Hematopoietic multipotent progenitor cell treated with erythropoietin and hydrocortisone succinate and interleukin-3 and kit ligand, for 6 days (in vitro differentiated cells): ENCODE measurements around the gene NCCRP1.

Experiments
- DNase-seq: peaks from one replicate; pipeline ENCODE4 v3.0.0-alpha.2; 2015

Gene NCCRP1, protein sequence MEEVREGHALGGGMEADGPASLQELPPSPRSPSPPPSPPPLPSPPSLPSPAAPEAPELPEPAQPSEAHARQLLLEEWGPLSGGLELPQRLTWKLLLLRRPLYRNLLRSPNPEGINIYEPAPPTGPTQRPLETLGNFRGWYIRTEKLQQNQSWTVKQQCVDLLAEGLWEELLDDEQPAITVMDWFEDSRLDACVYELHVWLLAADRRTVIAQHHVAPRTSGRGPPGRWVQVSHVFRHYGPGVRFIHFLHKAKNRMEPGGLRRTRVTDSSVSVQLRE

DNA sequence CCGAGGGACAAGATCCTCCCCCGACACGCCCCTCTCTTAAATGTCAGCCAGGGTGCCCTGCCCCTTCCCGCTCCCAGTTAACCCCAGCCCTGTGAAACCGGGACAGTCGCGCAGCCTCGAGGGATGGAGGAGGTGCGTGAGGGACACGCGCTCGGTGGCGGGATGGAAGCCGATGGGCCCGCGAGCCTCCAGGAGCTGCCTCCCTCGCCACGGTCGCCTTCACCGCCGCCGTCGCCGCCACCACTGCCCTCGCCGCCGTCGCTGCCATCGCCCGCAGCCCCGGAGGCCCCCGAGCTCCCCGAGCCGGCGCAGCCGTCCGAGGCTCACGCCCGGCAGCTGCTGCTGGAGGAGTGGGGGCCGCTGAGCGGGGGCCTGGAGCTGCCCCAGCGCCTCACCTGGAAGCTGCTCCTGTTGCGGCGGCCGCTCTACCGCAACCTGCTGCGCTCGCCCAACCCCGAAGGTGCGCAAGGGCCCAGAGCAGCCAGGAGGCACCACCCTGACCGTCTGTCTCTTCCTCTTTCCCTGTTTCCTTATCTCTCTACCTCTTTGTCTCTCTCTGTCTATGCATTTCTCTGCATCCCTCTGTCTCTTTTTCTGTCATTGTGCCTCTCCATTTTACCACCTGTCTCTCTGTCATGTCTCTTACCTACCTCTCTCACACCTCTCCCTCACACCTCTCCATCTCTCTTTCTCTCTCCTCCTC lies at the start of gene NCCRP1:
Gene NCCRP1 (plus strand): TSS at position 105 of the 703 bp plus-strand sequence. CDS start 19 bp downstream, at position 124.
- DNase-seq: no peak

DNA sequence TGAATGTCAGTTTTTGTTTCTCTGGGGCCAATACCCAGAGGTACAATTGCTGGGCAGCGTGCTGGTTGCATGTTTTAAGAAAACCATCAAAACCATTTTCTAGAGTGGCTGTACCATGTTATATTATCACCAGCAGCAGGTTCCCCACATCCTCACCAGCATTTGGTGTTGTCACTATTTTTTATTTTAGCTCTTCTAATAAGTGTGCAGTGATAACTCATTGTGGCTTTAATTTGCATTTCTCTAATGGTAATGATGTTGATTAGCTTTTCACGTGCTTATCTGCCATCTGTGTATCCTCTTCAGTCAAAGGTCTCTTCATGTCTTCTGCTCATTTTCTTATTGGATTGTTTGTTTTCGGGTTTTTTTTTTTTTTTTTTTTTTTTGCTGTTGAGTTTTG lies 49.3 kb upstream of the NCCRP1 start:
- DNase-seq: no peak

- DNase-seq: no peak
Observed at GRCh38 chr19:39148939-39149529, 47.7 kb upstream of the NCCRP1 start.

- no peak for DNase-seq
Observed at GRCh38 chr19:39150235-39150634, 46.5 kb upstream of the NCCRP1 start.

GRCh38 chr19:39150807-39151600 lies 45.8 kb upstream of the NCCRP1 start:
- DNase-seq: peak; percentile 77

DNA sequence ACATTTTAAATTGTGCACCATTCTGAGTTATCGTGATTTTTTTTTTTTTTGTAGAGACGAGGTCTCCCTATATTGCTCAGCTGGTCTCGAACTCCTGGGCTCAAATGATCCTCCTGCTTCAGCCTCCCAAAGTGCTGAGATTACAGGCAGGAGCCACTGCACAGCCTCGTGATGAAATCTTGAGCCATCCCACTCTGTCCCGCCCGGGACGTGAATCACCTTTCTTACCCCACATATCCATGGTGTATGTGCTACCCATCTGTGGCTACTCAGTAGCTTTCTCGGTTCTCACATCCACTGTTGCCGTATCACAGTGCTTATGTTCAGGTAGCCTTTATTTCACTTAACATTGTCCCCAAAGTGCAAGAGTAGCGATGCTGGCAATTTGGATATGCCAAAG lies 44.7 kb upstream of the NCCRP1 start:
- DNase-seq: no peak

DNA sequence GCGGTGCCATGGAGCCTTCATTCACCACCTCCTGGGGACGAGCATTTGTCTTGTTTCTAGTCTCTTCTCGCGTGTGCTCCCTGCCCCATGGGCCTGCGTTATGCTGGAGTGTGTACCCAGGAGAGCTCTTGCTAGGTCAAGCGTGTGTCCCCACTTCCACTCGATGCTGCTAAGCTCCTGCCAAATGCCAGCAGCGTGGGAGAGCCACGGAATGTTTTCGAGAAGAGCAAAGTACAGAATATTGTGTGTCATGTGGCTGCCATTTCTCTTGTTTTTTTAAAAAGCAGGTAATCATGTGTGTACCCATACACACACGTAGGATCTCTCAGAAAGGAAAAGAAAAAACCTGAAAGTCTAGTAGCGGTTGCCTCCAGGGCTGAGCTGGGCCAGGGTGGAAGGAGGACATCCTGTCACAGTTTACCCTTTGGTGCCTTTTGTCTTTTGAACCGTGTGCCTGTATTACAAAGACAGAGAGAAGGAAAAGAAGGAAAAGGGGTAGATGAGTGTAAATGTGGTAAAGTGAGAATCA lies 42.6 kb upstream of the NCCRP1 start:
- DNase-seq: no peak

- DNase-seq: peak; percentile 54
Observed at GRCh38 chr19:39154629-39155100, 42.1 kb upstream of the NCCRP1 start.

DNA sequence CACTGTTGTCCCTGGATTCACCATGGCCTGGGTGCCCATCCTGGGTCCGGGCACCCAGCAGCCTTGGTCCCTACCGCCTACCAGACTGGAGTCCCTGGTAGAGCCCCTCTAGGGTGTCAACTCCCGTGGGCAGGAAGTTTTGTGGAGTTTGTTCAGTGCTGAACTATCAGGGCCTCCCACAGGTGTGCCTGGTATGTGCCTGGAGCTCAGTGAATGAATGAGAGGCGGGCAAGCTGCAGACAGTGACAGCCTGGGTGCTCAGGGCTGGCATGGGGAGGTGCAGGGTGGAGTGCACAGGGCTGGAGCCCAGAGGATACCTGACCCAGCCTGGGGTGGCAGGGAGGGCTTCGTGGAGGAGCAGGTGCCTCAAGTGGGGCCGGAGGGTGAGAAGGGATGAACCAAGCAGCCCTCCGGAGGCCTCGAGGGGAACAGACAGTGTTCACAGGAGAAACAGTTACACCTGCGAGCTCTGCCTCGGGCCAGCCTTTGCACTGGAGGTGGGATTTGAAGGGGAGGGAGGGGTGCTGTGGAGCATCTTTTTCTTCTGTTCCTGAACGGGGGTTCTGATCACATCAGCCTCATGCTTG lies 41.6 kb upstream of the NCCRP1 start:
- no peak for DNase-seq

- DNase-seq: no peak
Observed at GRCh38 chr19:39155741-39156140, 41.0 kb upstream of the NCCRP1 start.

DNA sequence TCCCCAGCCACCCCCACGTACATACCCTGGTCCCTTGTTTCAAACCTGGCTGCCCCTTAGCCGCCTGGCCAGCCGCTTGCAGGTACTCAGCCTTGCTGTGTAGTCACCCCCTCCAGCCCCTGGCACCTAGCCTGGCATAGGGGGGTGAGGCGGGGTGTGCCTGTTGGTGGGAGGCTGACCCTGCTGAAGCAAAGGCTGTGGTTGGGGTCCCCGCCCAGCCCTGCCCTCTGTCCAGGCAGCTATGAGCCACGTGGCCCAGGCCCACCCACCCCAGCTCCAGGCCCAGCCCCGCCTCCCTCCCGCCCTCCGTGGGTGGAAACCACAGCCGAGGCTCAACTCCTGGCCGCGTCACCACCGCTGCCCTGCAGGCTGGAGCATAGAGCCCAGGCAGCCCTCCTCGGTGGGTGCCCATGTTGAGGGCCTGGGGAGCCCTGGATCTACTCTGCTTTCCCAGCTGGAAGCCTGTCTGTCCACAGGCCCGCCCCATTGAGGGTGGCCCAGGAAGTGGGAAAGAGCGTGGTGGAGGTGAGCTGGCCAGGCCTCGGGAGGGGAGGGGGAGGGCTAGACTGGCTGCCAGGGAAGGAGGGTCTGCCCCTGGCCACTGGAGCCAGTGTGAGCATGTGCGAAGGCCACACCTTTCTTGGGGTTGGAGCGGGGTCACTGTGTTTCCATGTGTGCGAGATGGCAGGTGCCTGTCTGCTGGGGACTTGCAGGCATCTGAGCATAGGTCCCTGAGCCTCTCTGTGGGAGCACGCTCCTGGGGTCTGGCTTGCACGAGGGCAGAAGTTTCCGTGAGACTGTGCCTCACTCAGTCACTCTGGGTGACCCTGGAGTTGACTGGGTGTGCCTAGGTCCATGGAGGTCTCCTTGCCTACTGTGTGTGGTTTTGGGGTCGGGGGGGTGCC lies 40.2 kb upstream of the NCCRP1 start:
- DNase-seq: peak; percentile 54

GRCh38 chr19:39157275-39157996 lies 39.3 kb upstream of the NCCRP1 start:
- DNase-seq: no peak

- DNase-seq: no peak
Observed at GRCh38 chr19:39157997-39158389, 38.8 kb upstream of the NCCRP1 start.

GRCh38 chr19:39158646-39159260 lies 38.0 kb upstream of the NCCRP1 start:
- peak; percentile 71 for DNase-seq

DNA sequence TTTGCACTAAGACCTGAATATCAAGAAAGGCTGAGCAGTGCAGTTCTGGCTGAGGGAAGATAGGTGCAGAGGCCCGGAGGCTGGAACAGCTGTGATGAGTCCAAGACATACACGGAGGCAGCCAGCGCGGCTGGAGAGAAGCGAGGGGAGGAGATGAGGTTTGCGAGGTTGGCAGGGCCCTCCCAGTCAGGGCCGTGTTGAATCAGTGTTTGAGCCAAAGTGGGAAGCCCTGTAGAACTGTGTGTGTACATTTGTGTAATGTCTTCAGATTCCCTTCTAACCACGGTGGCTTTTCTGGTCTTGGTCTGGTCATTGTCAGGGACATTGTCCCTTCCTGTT lies 36.3 kb upstream of the NCCRP1 start:
- DNase-seq: no peak

DNA sequence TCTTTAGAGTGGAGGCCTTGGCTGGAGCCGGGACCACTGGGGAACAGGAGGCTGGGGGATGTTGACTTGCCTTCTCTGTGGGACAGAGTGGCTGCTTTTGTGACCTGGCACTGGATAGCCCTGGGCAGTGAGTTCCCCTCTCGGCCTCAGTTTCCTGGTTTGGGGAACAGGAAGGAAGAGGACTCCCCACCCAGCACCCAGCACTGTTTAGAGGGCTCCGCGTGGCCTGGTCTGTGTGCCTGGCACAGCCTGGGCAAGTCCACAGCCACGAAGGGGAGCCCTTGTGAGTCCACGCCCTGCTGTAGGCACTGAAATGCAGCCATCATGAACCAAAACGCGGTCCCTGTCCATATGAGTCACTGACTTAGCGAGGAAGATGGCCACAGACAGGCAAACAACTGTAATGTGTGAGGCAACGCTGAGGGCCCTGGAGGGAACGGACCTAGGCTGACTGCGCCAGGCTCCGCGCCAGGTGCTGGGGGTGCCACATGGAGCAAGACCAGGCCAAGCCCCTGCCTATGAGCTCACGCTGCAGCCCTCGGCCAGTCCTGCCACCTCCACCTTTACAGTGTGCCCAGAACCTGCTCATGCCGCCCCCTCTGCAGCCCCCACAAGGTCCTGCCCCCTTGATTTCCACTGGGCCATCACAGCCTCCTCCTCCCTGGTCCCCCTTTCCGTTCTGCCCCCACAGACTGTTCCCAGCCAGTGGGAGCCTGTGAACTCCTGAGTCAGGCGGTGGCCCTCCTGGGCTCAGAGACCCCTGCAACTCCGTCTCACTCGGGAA lies 35.7 kb upstream of the NCCRP1 start:
- DNase-seq: no peak

- DNase-seq: no peak
Observed at GRCh38 chr19:39162441-39163043, 34.2 kb upstream of the NCCRP1 start.

- no peak for DNase-seq
Observed at GRCh38 chr19:39163621-39164020, 33.1 kb upstream of the NCCRP1 start.

DNA sequence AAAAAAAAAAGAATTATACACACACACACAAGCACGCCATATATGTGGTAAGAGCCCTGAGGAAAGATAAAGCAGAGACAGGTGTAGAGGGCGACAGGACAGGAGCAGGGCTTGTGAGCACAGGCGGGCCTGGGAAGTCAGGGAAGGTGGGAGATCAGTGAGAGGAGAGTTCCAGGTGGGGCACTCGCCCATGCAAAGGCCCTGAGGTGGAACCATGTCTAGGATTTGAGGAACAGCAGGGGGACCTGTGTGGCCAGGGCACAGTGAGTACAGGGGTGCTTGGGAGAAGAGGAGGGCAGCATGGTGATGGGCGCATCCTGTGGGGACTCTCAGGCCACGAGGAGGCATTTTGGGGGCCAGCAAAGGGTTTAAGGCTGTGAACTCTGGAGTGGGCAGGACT lies 32.5 kb upstream of the NCCRP1 start:
- no peak for DNase-seq
